ENCODE data around the gene ARHGAP4.

Gene ARHGAP4

DNA sequence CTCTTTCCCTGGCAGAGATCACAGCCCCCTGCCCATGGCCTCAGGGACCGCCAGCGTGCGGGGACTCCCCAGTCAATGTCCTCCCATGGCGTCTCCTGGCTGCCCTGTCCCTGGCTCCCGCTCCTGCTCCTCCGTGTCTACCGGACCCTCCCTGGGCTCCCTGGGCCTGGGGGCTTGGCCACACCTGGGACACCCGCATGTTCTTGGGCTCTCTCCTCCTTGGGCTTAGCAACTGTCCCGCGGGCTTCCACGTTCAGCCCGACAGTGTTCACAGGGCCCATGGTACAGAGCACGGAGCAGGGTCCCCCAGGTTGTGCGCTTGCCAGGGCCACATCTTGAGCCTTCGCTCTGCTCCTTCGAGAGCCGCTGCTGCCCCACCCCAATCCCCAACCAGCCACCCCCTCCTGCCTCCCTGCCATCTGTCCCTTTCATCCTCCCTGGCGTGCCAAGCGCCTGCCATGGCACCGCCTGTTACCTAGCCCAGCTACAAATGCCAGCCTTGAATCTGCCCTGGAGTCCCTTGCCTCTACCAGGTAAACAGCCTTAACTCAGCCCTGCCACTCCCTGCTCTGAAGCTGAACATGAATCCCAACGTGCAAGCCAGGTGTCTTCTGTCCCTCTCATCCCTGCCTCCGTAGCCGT, 17.7 kb downstream of the ARHGAP4 start:
- Mint-ChIP-seq H3K27ac (no peak overlapping the region), H3K27me3 (no peaks in the 10 kb centered on the region), H3K4me3 (no peak overlapping the region), H3K4me1 (ENCODE audit: low read depth in 2 of 2) (peaks cover 25 to 28% of the 10 kb centered on the region in 2 donors), H3K36me3 (ENCODE audit: insufficient read depth) (peaks cover 42% of the 10 kb centered on the region), H3K9me3 (no peaks in the 10 kb centered on the region)
- no peak for ATAC-seq (replicated peaks)
- no peak for DNase-seq

DNA sequence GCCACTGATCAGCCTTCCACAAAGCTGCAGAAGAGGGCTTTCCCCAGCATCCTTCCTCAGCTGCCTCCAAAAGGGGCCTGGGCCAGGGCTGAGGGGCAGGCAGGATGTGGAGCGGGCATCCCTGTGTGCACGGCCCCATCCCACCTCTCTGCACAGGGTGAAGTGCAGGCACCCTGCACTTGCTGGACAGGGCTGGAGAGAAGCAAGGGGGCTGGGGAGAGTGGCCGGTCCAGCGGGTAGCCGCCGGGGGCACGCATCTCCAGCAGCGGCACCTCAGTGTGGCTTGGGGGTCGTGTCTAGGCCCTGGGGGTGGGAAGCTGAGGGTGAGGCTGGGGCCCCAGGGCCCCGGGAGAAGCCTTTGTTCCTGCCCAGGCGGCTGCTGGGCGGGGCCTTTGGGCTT, 18.6 kb downstream of the ARHGAP4 start:
- Mint-ChIP-seq H3K4me1 (ENCODE audit: low read depth in 2 of 2) (peaks cover 28 to 32% of the 10 kb centered on the region in 2 donors), H3K27ac (peak overlapping the region in 1 of 2 donors; percentile 90), H3K27me3 (no peaks in the 10 kb centered on the region), H3K4me3 (no peak overlapping the region), H3K9me3 (no peaks in the 10 kb centered on the region), H3K36me3 (ENCODE audit: insufficient read depth) (peaks cover 37% of the 10 kb centered on the region)
- DNase-seq (no peak), ATAC-seq (replicated peaks) (no peak)

DNA sequence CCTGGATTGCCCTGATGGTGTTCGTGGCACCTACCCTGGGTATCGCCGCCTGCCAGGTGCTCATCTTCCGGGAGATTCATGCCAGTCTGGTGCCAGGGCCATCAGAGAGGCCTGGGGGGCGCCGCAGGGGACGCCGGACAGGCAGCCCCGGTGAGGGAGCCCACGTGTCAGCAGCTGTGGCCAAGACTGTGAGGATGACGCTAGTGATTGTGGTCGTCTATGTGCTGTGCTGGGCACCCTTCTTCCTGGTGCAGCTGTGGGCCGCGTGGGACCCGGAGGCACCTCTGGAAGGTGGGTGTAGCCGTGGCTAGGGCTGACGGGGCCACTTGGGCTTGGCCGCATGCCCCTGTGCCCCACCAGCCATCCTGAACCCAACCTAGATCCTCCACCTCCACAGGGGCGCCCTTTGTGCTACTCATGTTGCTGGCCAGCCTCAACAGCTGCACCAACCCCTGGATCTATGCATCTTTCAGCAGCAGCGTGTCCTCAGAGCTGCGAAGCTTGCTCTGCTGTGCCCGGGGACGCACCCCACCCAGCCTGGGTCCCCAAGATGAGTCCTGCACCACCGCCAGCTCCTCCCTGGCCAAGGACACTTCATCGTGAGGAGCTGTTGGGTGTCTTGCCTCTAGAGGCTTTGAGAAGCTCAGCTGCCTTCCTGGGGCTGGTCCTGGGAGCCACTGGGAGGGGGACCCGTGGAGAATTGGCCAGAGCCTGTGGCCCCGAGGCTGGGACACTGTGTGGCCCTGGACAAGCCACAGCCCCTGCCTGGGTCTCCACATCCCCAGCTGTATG, 19.7 kb downstream of the ARHGAP4 start:
- Mint-ChIP-seq H3K27me3 (no peaks in the 10 kb centered on the region), H3K4me3 (peak overlapping the region; percentile 64 to 73), H3K9me3 (no peaks in the 10 kb centered on the region), H3K27ac (peak overlapping the region; percentile 90 to 91), H3K36me3 (ENCODE audit: insufficient read depth) (peaks cover 29% of the 10 kb centered on the region), H3K4me1 (ENCODE audit: low read depth in 2 of 2) (peaks cover 32 to 40% of the 10 kb centered on the region in 2 donors)
- DNase-seq (peak; percentile 40 to 53 (median 49)), ATAC-seq (replicated peaks) (peak; percentile 91)

DNA sequence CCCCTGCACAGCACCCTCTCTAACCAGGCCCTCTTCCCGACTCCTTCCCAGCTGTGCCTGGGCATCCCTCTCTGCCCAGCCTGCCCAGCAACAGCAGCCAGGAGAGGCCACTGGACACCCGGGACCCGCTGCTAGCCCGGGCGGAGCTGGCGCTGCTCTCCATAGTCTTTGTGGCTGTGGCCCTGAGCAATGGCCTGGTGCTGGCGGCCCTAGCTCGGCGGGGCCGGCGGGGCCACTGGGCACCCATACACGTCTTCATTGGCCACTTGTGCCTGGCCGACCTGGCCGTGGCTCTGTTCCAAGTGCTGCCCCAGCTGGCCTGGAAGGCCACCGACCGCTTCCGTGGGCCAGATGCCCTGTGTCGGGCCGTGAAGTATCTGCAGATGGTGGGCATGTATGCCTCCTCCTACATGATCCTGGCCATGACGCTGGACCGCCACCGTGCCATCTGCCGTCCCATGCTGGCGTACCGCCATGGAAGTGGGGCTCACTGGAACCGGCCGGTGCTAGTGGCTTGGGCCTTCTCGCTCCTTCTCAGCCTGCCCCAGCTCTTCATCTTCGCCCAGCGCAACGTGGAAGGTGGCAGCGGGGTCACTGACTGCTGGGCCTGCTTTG, 20.5 kb downstream of the ARHGAP4 start:
- H3K4me3 Mint-ChIP-seq, result peak overlapping the region; percentile 64 to 73
- peak overlapping the region; percentile 90 to 91 for H3K27ac Mint-ChIP-seq
- no peaks in the 10 kb centered on the region for H3K27me3 Mint-ChIP-seq
- ATAC-seq (replicated peaks) (no peak), DNase-seq (no peak)
- H3K36me3 Mint-ChIP-seq (ENCODE audit: insufficient read depth), result peaks cover 31% of the 10 kb centered on the region
- H3K4me1 Mint-ChIP-seq (ENCODE audit: low read depth in 2 of 2), result peaks cover 39 to 45% of the 10 kb centered on the region in 2 donors
- H3K9me3 Mint-ChIP-seq, result no peaks in the 10 kb centered on the region

DNA sequence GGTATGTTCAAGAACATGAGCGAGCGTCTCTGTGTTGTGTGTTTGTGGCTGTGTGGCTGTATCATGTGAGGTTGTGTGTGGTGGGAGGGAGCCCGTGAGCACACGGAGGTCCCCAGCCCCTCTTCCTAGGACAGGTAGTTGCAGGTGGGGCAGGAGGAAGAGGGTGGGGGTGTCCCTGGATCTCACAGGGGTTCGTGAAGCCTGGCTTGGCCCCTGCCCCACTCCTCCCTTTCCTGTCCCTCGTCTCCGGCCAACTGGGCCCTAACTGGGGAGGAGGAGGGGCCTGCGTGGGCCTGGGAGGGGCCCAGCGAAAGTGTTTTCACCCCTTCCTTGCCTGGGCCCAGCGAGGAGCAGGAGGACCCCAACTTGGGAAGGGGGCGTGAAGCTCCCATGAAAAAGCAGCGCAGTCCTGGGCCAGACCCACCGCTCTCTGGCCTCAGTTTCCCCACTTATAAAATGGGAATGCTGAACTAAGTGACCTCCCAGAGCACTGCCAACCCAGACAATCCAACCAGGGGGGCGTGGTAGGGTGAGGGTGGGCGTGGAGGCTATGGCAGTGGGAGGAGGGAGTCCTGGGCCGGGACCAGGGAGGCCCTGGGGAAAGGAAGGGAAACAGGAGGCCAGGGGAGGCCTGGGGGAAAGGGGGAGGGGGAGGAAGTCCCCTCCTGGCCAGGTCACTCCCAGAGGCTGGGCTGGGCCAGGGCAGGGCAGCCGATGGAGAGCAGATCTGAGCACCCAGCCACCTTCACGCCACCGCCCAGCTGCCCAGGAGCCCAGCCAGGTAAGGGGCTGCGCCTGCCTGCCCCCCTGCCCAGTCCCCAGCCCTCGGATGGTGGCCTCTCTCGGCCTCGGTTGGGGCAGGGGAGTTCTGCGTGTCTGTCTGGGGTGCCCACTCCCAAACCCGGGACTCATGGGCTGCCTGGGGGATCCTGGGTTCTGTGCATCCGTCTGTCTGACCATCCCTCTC, 21.8 kb downstream of the ARHGAP4 start, which contains the start of gene AVPR2:
TSS of gene AVPR2 (plus strand) at position 683 of the 967 bp plus-strand sequence. CDS start 473 bp downstream, outside the sequence.
- Mint-ChIP-seq H3K27ac (peak within 1 kb of the TSS; percentile 80 to 83), H3K27me3 (no peaks in the 10 kb centered on the region), H3K36me3 (ENCODE audit: insufficient read depth) (peaks cover 31% of the 10 kb centered on the region), H3K4me3 (peak within 1 kb of the TSS; percentile 74 to 78), H3K4me1 (ENCODE audit: low read depth in 2 of 2) (peaks cover 40 to 45% of the 10 kb centered on the region in 2 donors), H3K9me3 (no peaks in the 10 kb centered on the region)
- no peak for DNase-seq
- ATAC-seq (replicated peaks), result no peak

DNA sequence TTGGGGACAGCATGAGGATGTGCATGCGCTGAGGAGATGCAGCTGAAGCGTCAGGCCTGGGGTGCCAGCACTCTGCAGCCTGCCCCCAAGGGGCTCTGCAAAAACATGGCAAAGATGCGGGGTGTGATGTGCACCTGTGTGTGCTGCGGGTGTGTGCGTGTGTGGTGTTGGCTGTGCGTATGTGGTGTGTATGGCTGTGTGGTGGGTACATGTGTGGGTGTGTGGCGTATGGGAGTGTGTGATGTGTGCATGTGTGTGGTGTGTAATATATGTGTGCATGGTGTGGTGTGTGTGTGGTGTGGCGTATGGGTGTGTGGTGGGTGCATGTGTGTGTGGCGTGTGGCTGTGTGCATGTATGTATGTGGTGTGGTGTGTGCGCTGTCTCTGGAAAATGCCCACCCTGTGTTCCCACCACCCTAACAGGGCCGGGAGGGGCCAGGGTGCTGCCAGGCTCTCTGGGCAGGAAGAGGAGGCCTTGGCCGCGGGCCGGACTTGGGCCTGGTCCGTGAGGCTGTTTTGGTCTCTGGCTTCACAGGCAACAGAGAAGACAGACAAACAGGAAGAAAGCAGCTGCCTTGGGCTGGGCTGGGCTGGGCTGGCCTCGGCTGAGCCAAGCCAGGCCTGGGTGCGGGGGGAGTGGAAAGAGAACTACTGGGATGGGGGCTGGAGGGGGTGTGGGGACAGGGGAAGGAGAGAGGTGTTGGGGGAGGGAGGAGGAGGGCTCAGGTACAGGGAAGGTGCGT, 22.7 kb downstream of the ARHGAP4 start:
- Mint-ChIP-seq H3K4me1 (ENCODE audit: low read depth in 2 of 2) (peaks cover 40 to 45% of the 10 kb centered on the region in 2 donors), H3K9me3 (no peaks in the 10 kb centered on the region), H3K27ac (peak overlapping the region; percentile 80 to 83), H3K4me3 (peak overlapping the region; percentile 74 to 78), H3K36me3 (ENCODE audit: insufficient read depth) (peaks cover 26% of the 10 kb centered on the region), H3K27me3 (no peaks in the 10 kb centered on the region)
- DNase-seq, result no peak
- no peak for ATAC-seq (replicated peaks)

DNA sequence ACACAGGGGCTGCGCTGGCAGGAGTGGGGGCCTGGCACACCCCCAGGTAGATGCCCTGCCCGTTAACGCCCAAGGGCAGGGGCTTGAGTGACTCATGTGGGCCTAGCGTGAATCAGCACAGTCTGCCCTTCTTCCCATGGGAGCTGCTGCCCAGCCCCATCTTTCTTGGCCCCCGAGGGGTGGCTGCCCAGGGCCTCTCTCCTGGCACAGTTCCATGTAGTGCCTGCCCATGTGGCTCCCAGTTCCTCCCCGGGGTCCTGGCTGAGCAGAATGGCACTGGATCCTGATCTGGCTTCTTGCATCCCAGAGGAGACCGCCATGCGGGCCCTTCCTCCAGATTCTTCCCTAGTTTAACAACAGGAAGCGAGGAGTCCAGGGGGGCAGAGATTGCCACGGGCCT, 23.7 kb downstream of the ARHGAP4 start:
- Mint-ChIP-seq H3K27me3 (no peaks in the 10 kb centered on the region), H3K36me3 (ENCODE audit: insufficient read depth) (peaks cover 18% of the 10 kb centered on the region), H3K4me3 (peak overlapping the region in 1 of 2 donors; percentile 74), H3K9me3 (no peaks in the 10 kb centered on the region), H3K4me1 (ENCODE audit: low read depth in 2 of 2) (peaks cover 40 to 45% of the 10 kb centered on the region in 2 donors), H3K27ac (no peak overlapping the region)
- ATAC-seq (replicated peaks) (no peak), DNase-seq (no peak)

DNA sequence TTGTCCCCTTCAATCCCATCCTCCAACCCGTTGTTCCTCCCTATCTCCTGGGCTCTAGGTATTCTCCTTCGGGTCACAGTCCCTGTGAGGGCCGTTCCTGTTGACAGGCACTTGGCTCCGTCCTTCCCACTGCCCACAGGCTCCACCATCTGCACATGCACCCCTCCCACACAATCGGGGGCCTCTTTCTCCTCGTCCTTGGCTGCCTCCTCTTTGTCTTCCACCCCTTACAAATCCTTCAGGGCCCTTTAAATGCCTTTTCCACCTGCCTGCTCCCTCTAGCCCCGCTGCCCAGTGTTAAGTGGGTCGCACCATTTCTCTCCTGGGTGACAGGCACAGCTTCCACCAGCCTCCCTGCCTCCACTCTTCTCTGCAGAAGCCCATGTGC, 24.3 kb downstream of the ARHGAP4 start:
- DNase-seq (no peak), ATAC-seq (replicated peaks) (no peak)
- peaks cover 13% of the 10 kb centered on the region for H3K36me3 Mint-ChIP-seq (ENCODE audit: insufficient read depth)
- no peaks in the 10 kb centered on the region for H3K9me3 Mint-ChIP-seq
- no peaks in the 10 kb centered on the region for H3K27me3 Mint-ChIP-seq
- H3K27ac Mint-ChIP-seq, result peak overlapping the region; percentile 54 to 79
- H3K4me1 Mint-ChIP-seq (ENCODE audit: low read depth in 2 of 2), result peaks cover 40 to 42% of the 10 kb centered on the region in 2 donors
- peak overlapping the region; percentile 60 to 64 for H3K4me3 Mint-ChIP-seq

DNA sequence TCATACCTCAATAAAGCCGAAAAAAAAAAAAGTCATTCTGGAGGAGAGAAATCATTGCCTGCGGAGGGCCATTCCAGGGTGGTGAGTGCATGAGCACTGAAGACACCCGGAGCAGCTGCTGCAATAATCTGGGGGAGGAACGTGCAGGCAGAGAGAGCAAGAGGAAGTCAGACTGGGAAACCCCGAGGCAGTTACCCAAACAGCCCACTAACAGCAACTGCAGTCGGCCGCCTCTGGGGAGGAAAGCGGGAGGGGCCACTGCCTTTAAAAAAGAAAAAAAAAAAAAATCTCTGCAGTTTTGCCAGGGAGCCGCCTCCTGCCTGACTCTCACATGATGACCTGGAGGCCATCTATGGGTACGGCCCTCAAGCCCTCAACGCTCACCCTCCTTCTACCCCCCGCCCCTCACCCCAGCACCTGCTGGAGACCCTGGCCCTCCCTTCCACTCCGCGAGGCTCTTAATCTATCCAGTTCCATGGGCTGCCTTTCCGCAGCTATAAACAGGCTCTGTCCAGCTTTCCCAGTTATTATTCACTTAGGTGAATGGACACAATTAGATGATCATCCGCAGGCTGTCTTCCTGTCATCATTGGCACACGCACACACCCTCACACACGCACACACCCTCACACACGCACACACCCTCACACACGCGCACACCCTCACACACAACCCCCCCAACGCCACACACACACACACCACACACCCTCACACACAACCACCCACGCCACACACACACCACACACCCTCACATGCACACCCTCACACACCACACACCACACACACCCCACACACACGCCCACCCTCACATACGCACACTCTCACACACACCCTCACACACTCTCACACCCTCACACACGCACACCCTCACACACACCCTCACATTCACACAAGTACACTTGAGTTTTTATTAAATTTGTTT, 25.0 kb downstream of the ARHGAP4 start:
- ATAC-seq (replicated peaks) (peak; percentile 92), DNase-seq (peak; percentile 45 to 52 (median 46))
- peaks cover 35 to 36% of the 10 kb centered on the region in 2 donors for H3K4me1 Mint-ChIP-seq (ENCODE audit: low read depth in 2 of 2)
- no peaks in the 10 kb centered on the region for H3K27me3 Mint-ChIP-seq
- peaks cover 12% of the 10 kb centered on the region for H3K36me3 Mint-ChIP-seq (ENCODE audit: insufficient read depth)
- H3K4me3 Mint-ChIP-seq, result peak overlapping the region; percentile 60 to 64
- peak overlapping the region; percentile 54 to 79 for H3K27ac Mint-ChIP-seq
- no peaks in the 10 kb centered on the region for H3K9me3 Mint-ChIP-seq

DNA sequence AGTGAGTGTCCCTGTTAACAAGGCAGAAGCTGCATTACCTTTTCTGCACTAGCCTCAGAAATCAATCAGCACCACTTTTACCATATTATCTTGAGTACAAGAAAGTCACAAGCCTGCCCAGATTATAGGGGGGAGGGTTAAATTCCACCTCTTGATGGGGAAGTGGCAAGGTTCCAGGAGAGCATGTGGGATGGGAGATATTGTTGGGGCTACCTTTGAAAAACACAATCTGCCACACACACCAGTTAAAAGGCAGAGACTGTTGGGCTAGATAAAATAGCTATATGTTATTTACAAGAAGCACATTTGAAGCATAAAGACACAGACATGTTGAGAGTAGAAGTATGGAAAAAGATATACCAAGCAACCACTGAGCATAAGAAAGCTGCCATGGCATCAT, 28.2 kb downstream of the ARHGAP4 start:
- Mint-ChIP-seq H3K36me3 (ENCODE audit: insufficient read depth) (peaks cover 9% of the 10 kb centered on the region), H3K4me3 (no peak overlapping the region), H3K9me3 (no peaks in the 10 kb centered on the region), H3K27ac (no peak overlapping the region), H3K27me3 (peaks cover 0 to 2% of the 10 kb centered on the region in 2 donors), H3K4me1 (ENCODE audit: low read depth in 2 of 2) (peaks cover 14 to 16% of the 10 kb centered on the region in 2 donors)
- DNase-seq (no peak), ATAC-seq (replicated peaks) (no peak)

DNA sequence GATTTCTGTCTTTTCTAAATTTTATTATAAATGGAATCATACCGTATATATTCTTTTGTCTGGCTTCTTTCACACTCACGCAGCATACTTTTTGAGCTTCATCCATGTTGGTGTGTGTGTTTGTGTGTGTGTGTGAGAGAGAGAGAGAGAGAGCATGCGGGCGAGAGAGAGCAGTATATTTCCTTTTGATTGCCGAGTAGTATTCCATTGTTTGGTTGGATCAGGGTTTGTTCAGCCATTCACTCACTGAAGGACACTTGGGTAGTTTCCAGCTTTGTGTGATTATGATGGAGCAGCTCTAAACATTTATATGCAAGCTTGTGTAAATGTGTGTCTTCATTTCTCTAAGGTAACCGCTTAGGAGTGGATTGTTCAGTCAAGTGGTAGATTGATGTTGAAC, 36.9 kb downstream of the ARHGAP4 start:
- ATAC-seq (replicated peaks), result no peak
- Mint-ChIP-seq H3K4me1 (ENCODE audit: low read depth in 2 of 2) (no peaks in the 10 kb centered on the region), H3K27ac (no peak overlapping the region), H3K4me3 (no peak overlapping the region), H3K9me3 (no peaks in the 10 kb centered on the region), H3K36me3 (ENCODE audit: insufficient read depth) (peaks cover 3% of the 10 kb centered on the region), H3K27me3 (peaks cover 0 to 22% of the 10 kb centered on the region in 2 donors)
- no peak for DNase-seq
